NCI-H524 treated with DMSO at 0.1 percent for 48 hours (cell line): ENCODE results near the gene CEACAM20.
"Not testable (repeated sequence)": the region's sequence is repeated elsewhere in the genome, so short reads cannot be mapped to it uniquely, and the experiment has no call there.

Experiments used
- DNase-seq: peaks from one replicate; lab custom pipeline; 2025; lab: John Stamatoyannopoulos, UW

Gene CEACAM20

GRCh38 chr19:44529536-44529935, at the start of gene CEACAM20:
Gene CEACAM20, minus strand, starts transcription at chr19:44529675. Its CDS starts 166 bp downstream, at chr19:44529509.
- no peak for DNase-seq

GRCh38 chr19:44577566-44577874, 48.0 kb upstream of the CEACAM20 start:
- DNase-seq: no peak

GRCh38 chr19:44576843-44577565, 47.5 kb upstream of the CEACAM20 start:
- DNase-seq: no peak

- no peak for DNase-seq
Observed at GRCh38 chr19:44575116-44575700, 45.7 kb upstream of the CEACAM20 start.

- DNase-seq: no peak
Observed at GRCh38 chr19:44574186-44574950, 44.9 kb upstream of the CEACAM20 start.

- DNase-seq: no peak
Observed at GRCh38 chr19:44573627-44574026, 44.2 kb upstream of the CEACAM20 start.

GRCh38 chr19:44573183-44573582, 43.7 kb upstream of the CEACAM20 start:
- DNase-seq: no peak

- no peak for DNase-seq
Observed at GRCh38 chr19:44572581-44572900, 43.1 kb upstream of the CEACAM20 start.

GRCh38 chr19:44571830-44572580, 42.5 kb upstream of the CEACAM20 start:
- DNase-seq: no peak

- DNase-seq: no peak
Observed at GRCh38 chr19:44570984-44571684, 41.7 kb upstream of the CEACAM20 start.

GRCh38 chr19:44570603-44570983, 41.1 kb upstream of the CEACAM20 start:
- no peak for DNase-seq

- no peak for DNase-seq
Observed at GRCh38 chr19:44567745-44568144, 38.3 kb upstream of the CEACAM20 start.

- DNase-seq: no peak
Observed at GRCh38 chr19:44566984-44567383, 37.5 kb upstream of the CEACAM20 start.

- not testable (repeated sequence) for DNase-seq
Observed at GRCh38 chr19:44563086-44563655, 33.7 kb upstream of the CEACAM20 start.

GRCh38 chr19:44557933-44558332, 28.5 kb upstream of the CEACAM20 start:
- no peak for DNase-seq

GRCh38 chr19:44554641-44555246, 25.3 kb upstream of the CEACAM20 start:
- no peak for DNase-seq

GRCh38 chr19:44553478-44554171, 24.1 kb upstream of the CEACAM20 start:
- no peak for DNase-seq

GRCh38 chr19:44552324-44552723, 22.8 kb upstream of the CEACAM20 start:
- DNase-seq: no peak

GRCh38 chr19:44551850-44552249, 22.4 kb upstream of the CEACAM20 start:
- no peak for DNase-seq

- not testable (repeated sequence) for DNase-seq
Observed at GRCh38 chr19:44550976-44551375, 21.5 kb upstream of the CEACAM20 start.

GRCh38 chr19:44549507-44549906, 20.0 kb upstream of the CEACAM20 start:
- no peak for DNase-seq
